Measurements from ENCODE around the gene KCNH2. TPM values are rescaled to one million over a fixed set of nuclear protein-coding genes. Genes with fewer than 3 reads are reported as not detected.
A peak's percentile ranks its signal among the peaks of the same experiment; 100 is the strongest.

KCNH2 gene
- total RNA-seq, 1 donor from 2014 or later: 6.9 TPM

DNA sequence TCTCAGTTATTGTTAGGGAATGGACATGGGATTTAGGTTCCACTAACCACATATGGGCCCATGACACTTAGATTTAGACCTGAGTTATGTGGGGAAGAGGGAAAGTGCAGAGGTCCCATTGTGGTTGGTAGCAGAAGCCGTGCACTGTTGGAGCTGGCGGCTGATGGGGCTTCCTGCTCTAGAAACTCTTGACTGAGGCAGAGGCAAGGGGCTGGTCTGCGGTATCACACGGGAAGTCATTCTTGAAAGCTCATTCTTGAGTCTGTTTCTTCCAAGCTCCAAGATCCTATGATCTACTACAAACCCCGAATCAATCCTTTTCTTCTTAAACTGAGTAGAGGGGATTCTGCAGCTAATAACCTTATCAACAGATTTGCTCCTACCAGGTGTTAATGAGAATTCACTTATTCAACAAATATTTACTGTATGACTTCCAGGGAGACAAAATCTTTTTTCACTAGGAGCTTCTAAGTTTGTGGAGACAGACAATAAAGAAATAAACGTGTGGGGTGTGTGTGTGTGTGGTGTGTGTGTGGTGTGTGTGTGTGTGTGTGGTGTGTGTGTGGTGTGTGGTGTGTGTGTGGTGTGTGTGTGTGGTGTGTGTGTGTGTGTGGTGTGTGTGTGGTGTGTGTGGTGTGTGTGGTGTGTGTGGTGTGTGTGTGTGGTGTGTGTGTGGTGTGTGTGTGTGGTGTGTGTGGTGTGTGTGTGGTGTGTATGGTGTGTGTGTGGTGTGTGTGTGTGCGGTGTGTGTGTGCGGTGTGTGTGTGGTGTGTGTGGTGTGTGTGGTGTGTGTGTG, 68.7 kb downstream of the KCNH2 start:
- no peak for DNase-seq (ENCODE audit: low read depth)

DNA sequence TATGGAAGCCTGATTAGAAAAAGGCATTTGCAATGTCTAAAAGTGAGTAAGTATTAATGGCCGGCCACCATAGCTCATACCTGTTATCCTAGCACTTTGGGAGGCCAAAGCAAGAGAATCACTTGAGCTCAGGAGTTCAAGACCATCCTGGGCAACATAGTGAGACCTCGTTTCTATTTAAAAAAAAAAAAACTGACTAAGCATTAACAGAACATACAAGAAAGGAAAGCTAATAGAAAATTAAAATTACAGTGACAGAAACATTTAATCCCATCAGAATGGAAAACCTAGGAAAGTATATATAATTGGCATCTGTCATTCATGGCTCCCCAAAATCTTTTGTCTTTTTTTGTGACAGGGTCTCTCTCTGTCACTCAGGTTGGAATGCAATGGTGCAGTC, 69.9 kb downstream of the KCNH2 start:
- no peak for DNase-seq (ENCODE audit: low read depth)

DNA sequence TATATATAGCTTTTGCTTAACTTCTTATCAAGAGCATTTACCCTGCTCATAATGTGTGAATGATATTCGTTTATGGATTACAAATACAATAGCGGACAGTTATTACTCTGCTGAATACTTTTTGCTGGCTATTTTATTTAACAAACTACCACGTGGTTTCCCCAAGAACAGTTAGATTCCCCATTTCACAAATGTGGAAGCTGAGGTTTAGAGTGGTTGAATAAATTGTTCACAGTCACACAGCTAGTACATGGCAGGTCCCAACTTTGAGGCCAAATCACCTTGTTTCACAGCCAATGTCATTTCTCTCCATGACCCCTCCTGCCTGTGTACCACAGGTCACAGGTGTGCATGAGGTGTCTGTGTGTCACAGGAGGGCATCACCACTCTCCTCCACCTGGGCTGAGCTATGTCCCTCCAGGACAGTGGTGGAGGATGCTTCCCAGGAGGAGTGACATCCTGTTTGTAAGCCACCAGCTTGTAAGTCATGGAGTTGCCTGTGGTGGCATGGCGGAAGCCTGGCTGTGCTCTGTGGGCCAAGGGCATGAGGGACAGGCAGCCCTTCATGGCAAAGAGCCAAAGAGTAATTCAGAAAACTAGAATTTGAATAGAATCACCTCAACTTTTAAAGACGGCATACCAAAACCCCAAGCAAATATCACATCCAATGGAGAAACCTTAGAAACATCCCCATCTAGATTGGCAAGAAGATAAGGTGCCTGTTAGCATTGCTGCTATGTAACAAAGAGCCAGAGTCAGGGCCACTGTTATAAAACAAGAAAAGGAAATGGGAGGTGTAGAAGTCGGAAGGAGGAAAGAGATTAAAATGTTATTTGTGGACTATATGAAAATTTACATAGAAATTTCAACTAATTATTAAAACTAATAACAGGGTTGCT, 73.9 kb downstream of the KCNH2 start:
- DNase-seq (ENCODE audit: low read depth): no peak

DNA sequence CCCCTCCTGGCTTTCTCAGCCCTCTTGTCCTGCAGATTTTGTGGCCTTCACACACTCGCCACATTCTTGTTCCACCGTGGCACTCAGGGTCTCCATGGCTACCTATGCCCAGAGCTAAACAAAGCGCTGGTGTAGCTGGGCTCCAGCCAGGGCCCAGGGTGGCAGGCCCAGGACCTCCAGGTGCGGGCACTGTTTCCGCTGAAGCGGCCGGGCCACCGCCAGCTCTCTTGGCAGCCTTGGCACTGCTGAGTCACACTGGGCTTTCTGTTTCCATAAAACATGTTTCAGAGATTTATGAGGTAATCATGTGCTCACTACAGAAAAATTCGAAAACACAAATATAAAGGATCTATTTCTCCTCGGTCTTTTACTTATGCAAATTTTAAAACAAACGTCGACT, 74.5 kb downstream of the KCNH2 start:
- peak; percentile 60 for DNase-seq (ENCODE audit: low read depth)

DNA sequence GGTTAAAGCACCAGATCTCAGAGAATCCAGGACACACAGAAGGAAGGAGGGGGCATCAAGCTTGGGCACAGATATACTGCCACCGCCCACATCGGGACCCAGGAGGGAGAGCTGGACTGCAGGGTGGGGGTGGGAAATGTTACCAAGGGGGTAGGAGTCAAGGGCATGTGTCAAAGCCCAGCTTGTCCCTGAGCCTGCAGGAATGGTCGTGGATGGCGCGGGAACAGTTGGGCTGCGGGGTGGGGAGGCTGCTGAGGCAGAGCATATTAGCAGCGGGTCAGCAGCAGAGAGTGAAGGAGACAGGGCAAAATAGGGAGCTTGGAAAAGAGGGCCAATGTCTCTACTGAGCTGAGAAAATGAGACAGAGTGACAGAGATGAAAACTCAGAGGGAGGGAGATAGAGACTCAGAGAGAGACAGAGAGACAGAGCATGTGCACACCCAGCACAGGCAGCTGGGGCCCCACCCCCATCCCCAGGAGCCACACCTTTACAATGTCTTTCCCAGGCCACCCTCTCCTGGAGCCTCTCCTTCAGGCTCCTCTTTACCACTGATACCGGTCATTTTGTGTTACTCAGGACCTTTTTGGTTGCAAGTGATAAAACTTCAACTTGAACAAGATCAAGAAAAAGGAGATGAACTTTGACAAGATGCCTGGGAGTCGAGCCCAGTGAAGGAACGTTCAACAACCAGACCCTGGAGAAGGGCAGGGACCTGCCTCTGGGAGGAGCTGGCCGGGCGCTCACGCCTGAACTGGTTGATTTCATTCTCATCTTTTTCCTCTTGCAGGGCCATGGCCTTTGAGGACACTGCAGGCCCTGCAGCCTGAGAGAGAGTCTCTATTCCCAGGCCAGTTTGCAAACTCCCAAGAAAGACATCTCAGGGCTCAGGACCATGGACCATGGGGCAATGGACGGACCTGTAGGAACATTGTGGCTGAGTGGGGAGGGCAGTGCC, 75.8 kb downstream of the KCNH2 start:
- no peak for DNase-seq (ENCODE audit: low read depth)

DNA sequence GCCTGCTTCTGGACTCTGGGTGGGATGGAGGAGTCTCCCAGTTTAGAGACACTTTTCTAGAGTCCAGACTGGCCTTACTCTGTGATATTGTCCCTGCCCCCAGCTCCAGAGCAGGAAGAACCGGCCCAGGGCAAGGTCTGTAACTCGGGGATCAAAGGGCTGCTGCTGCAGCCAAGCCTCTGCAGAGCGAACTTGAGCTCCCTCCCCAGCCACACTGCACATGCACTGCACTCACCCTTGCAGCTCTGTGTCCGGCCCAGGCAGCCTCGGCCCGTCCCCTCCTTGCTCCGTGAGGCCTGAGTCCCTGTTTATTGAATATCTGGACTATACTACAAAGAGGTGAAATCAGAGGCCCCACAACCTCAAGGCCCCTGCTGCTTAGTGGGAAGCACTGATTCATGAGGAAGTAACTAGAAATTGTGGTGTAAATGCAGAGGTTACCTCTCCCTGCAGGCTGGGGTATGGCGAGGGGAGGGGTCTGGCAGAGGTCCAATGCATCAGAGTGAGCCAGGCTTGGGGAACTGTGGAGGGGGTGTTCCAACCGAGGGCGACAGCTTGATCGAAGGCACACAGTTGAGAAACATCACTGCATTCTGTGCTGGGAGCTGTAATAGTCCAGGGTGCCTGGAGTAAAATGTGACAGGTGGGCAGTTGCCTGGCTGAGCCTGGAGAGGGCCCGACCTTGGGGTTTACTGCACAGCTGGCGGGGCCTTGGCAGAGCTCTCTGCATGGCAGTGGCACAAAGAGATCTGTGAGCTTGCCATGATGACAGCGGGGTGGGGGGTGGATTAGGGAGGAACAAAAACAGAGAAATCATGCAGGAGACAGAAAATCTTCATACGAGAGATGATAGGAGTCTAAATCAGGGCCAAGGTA, 76.7 kb downstream of the KCNH2 start:
- DNase-seq (ENCODE audit: low read depth): peak; percentile 67

DNA sequence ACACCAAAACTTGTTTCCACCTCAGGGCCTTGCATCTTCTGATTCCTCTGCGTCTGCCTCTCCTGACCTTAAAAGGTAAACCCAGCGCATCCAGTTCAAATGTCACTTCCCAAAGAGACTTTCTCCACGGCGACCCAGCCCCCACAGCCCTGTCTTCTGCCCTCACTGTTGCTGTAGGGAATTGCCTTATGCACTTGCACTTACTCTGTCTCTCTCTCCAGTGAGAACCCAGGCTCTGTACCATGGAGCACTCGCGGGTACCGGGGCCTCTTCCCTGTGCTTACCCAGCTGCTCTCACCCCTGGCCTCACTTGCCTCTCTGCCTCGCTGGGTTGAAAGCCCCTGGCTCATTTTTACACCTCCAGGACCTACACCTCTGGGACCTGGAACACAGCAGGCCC, 77.4 kb downstream of the KCNH2 start:
- no peak for DNase-seq (ENCODE audit: low read depth)

DNA sequence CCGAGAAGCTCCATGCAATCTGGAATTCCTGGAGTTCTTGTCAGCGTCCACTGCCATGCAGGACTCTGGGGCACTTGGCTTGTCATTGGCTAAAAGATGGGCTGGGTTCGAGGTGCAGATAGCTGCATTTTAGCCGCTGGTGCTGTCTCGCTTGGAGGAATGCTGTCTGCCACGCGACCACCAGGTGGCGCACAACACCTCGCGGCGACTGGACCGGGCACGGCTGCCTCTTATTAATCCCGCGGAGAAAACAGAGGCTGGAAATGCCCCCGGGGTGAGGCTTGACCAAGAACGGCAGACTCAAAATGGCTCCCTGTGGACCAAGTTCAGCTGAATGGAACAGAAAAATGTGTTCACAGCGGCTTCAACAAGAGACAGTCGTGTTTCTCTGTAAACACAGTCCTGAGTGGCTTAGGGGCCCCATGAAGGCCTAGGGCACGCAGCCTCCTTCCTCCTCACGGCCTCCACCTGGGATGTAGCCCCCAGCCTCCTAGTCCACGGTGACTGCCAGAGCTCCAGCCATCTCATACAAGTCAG, 79.6 kb downstream of the KCNH2 start:
- peak; percentile 74 for DNase-seq (ENCODE audit: low read depth)

DNA sequence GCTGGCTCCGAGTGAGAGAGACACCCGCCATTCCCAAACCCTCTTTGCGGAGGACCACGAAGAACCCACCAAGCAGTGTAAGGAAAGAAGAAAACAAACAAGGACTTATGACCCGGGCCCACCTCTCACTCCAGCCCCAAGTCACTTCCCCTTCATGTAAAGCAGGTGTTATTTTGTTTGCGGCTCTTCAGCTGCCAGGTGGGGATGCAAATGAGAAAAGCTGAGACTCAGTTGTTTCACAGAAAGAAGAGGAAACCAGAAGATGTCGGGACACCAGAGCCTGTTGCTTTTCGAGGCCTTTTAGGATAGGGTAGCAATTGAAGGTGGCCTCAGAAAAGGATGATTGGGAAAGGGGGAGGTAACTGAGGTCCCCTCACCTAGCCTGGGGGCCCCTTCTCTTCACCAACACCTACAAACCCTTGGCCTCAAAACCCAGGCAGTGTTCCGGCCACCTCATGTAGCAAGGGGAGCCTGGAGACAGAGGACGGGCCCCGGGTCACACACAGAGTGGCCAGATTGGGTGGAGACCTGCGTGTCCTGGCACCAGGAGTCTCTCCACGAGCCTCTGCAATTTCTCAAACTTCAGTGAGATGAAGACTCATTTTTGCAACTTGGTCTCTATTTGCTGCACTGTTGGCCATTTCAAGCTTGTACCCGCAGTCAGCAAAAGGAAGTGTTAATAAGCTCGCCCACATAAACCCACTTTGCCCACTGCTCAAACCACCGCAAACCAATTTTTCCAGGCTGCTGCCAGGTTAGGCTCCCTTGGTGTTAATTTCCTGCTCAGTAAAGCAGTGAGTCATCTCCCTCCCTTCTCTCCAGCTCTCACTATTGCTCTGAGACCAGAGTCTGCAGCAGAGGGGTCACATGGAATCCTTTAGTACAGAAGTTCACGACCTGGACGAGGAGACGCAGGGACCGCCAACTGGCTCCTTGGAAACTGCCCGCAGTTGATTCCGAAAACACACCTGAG, 80.3 kb downstream of the KCNH2 start:
- DNase-seq (ENCODE audit: low read depth): no peak

DNA sequence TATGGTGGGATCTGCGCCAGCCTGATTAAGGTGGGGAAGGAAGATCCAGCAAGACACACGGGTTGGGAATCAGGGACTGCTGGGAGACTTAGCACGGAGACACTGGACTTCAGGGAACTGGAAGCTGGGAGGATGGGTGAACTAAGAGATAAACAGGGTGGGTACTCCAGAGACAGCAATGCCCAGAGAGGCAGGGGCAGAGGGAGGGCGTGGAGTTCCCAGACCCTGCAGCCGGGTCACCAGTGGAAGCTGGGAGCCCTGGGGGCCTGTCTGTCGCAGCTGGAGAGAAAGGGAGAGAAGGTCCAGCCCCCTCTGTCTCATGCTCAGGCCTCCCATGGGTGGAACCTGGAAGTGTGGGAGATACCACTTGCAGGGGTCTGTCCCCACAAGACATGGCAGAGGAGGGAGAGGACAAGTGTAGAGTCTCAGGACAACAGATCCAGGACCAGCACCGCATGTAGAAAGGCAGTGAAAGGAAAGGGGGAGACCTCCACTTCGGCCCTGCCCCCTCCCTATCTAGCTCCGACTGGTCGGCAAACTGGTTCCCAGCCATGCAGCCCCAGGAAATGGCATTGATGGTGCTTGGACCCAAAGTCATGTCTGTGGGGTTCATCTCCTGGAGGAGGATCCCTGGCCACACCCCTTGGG, 81.4 kb downstream of the KCNH2 start:
- no peak for DNase-seq (ENCODE audit: low read depth)

DNA sequence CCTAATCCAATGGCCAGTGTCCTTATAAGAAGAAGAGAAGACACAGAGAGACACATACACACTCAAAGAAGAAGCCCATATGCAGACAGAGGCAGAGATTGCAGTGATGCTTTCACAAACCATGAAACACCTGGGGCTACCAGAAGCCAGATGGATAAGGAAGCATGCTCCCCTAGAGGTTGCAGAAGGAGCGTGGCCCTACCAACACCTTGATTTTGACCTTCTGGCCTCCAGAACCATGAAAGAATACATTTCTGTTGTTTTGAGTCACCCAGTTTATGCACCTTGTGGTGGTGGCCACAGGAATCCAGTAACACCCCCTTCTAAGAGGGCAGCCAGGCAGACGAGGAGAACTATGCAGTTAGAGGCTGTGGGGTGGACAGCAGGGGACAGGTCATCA, 82.3 kb downstream of the KCNH2 start:
- DNase-seq (ENCODE audit: low read depth): no peak

Other genes starting within 250 kb of the KCNH2 start
- not detected in 2 replicates for gene GIMAP5, start 240.9 kb downstream of the KCNH2 start, total RNA-seq
- not detected in 2 replicates for gene TMEM176B, start 178.0 kb downstream of the KCNH2 start, total RNA-seq
- not detected in 2 replicates for gene TMEM176A, start 177.6 kb downstream of the KCNH2 start, total RNA-seq
- 0.21 and 0.62 TPM in 2 replicates for gene AOC1, start 125.8 kb downstream of the KCNH2 start, total RNA-seq
- gene NOS3, start 12.7 kb upstream of the KCNH2 start, total RNA-seq: not detected in 2 replicates
- 0.11 and 0.21 TPM in 2 replicates for gene ATG9B, start 46.2 kb upstream of the KCNH2 start, total RNA-seq
- gene ABCB8, start 50.1 kb upstream of the KCNH2 start, total RNA-seq: 47.8 and 53.0 TPM in 2 replicates
- 3.6 and 5.5 TPM in 2 replicates for gene ASIC3, start 70.2 kb upstream of the KCNH2 start, total RNA-seq
- gene CDK5, start 79.6 kb upstream of the KCNH2 start, total RNA-seq: 34.0 TPM in 2 replicates
- 516 and 662 TPM in 2 replicates for gene SLC4A2, start 81.3 kb upstream of the KCNH2 start, total RNA-seq
- gene FASTK, start 102.5 kb upstream of the KCNH2 start, total RNA-seq: 177 and 198 TPM in 2 replicates
- 59.9 and 60.7 TPM in 2 replicates for gene TMUB1, start 105.2 kb upstream of the KCNH2 start, total RNA-seq
- 110 and 115 TPM in 2 replicates for gene AGAP3, start 108.2 kb upstream of the KCNH2 start, total RNA-seq
- not detected in 2 replicates for gene GBX1, start 189.4 kb upstream of the KCNH2 start, total RNA-seq
- 0.99 TPM in 1 of 2 replicates, not detected in the other for gene ASB10, start 208.9 kb upstream of the KCNH2 start, total RNA-seq
- gene H2BK1, start 232.2 kb upstream of the KCNH2 start, total RNA-seq: not detected in 2 replicates
- gene ABCF2, start 248.9 kb upstream of the KCNH2 start, total RNA-seq: 102 and 105 TPM in 2 replicates

Measured in myocyte (in vitro differentiated cells).